Thoracic aorta endothelial cell (primary cell): ENCODE data around the gene DMAC2L. TPM values are rescaled to one million over a fixed set of nuclear protein-coding genes. Genes with fewer than 3 reads are reported as not detected.

ENCODE experiments used
- small RNA-seq: library from RNA; depleted of rRNA; stranded (forward); fragments of <200 nt; gene quantifications from one replicate; pipeline ENCODE3, GENCODE V24; 2012
- total RNA-seq: library from RNA; depleted of rRNA; stranded (reverse); fragments of >200 nt; gene quantifications from 2 replicates; pipeline ENCODE4 v1.2.3, GENCODE V29; 2012

The DMAC2L gene, protein sequence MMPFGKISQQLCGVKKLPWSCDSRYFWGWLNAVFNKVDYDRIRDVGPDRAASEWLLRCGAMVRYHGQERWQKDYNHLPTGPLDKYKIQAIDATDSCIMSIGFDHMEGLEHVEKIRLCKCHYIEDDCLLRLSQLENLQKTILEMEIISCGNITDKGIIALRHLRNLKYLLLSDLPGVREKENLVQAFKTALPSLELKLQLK
- 8.2 and 10.1 TPM in 2 replicates for total RNA-seq

DNA sequence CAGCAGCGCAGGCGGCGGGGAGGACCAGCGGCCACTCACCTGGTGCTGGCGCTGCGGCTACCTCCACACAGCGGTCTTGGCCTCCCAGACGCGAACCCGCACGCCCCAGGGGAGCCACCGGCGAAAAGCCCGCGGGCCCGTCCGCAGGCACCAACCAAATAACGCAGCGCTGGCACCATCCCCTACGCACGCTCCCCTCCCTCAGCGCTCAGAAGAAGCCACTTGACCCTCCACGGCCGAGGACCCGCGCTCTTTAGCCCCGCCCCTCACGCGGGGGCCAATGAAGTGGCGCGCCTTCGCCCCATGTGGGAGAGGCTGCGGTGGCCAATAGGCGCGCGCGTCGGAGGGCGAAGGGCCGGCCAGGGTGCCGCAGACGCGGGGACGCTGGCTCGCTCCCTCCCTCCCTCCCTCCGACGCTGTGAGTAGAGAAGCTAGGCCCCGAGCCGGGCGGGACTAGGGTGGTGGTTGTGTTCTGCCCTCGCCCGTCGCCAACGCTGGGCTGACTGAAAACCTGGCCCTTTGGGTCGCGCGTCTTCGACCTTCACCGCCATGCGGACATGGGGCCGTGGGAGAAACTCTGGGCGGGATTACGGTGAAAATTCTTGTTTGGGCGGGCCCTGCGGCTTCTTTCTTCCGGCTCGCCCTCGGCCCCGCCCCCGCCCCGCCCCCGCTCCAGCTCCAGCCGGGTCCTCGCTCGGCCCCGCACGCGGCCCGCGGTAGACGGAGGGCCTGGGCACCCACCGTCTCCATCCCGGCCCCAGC is at the start of gene DMAC2L, which contains the start of gene L2HGDH:
TSS of gene DMAC2L (plus strand) at position 353 of the 762 bp plus-strand sequence. CDS start 9,164 bp downstream, outside the sequence.
TSS of gene L2HGDH (minus strand) at position 258 of the 762 bp plus-strand sequence. CDS start at position 179, 79 bp downstream.

Small RNA genes within 50 kb of the gene (small RNA-seq; reads per million reads assigned to genes)
- gene MIR4504, result not detected

Other genes starting within 250 kb of the DMAC2L start
- 7.0 and 7.6 TPM in 2 replicates for gene VCPKMT, start 195.8 kb upstream of the DMAC2L start, total RNA-seq
- 36.8 and 37.4 TPM in 2 replicates for gene SOS2, start 80.7 kb upstream of the DMAC2L start, total RNA-seq
- 4.8 and 7.0 TPM in 2 replicates for gene L2HGDH, start 95 bp upstream of the DMAC2L start, total RNA-seq
- 10.0 and 17.9 TPM in 2 replicates for gene CDKL1, start 84.6 kb downstream of the DMAC2L start, total RNA-seq
- gene MAP4K5, start 220.2 kb downstream of the DMAC2L start, total RNA-seq, result 89.2 and 108 TPM in 2 replicates
- gene ATL1, start 247.8 kb downstream of the DMAC2L start, total RNA-seq, result 1.2 and 2.5 TPM in 2 replicates